Ascending aorta (tissue), 2 donors: Measurements from ENCODE around the gene UBLCP1. TPM values are rescaled to one million over a fixed set of nuclear protein-coding genes. Genes with fewer than 3 reads are reported as not detected.
"Not testable (repeated sequence)": the region's sequence is repeated elsewhere in the genome, so short reads cannot be mapped to it uniquely, and the experiment has no call there.

ENCODE experiments used
- DNase-seq, 2 donors: peaks; one replicate each; pipeline ENCODE4 v3.0.0-alpha.2; 2019; ENCODE audit warnings: low spot score in 2 of 2
- H3K27ac ChIP-seq, 2 donors: fragments of 200-600 bp; sonication (generic); one replicate each; pipeline ENCODE4 v1.5.1; 2016 to 2017; ENCODE audit warnings: mild to moderate bottlenecking in 1 of 2
- H3K27me3 ChIP-seq: fragments of 200-600 bp; sonication (generic); one replicate; pipeline ENCODE4 v1.5.1; 2017
- H3K36me3 ChIP-seq, 2 donors: fragments of 200-600 bp; sonication (generic); one replicate each; pipeline ENCODE4 v1.5.1; 2016
- H3K4me1 ChIP-seq, 2 donors: fragments of 200-600 bp; sonication (generic); one replicate each; pipeline ENCODE4 v1.5.1; 2016 to 2017; ENCODE audit warnings: mild to moderate bottlenecking in 1 of 2
- H3K4me3 ChIP-seq, 2 donors: fragments of 200-600 bp; sonication (generic); one replicate each; pipeline ENCODE4 v1.5.1; 2016 to 2017; ENCODE audit warnings: mild to moderate bottlenecking in 1 of 2
- H3K9me3 ChIP-seq, 2 donors: fragments of 200-600 bp; sonication (generic); one replicate each; pipeline ENCODE4 v1.5.1; 2016
- intact Hi-C: fragments of 100-400 bp; cut with DNase I; formaldehyde crosslinking; loops from one replicate; pipeline ENCODE4 v1.15.1; 2023
- total RNA-seq: library from RNA; depleted of rRNA; stranded (reverse); fragments of >200 nt; gene quantifications from one replicate; pipeline ENCODE4 v1.1.0, GENCODE V29; 2016
- TF ChIP-seq, protein P1 (sequence below), 3 experiments: fragments of 200-600 bp in 2 of 3; fragments of 450-650 bp in 1 of 3; sonication (generic) in 2 of 3; IDR thresholded peaks; one replicate each; pipeline ENCODE4 v1.5.1; 2016 to 2019; ENCODE audit warnings: antibody characterized with exemption in 3 of 3, mild to moderate bottlenecking in 1 of 3, moderate library complexity in 1 of 3

The UBLCP1 gene
- total RNA-seq, 1 donor from 2014 or later: 11.0 TPM

DNA sequence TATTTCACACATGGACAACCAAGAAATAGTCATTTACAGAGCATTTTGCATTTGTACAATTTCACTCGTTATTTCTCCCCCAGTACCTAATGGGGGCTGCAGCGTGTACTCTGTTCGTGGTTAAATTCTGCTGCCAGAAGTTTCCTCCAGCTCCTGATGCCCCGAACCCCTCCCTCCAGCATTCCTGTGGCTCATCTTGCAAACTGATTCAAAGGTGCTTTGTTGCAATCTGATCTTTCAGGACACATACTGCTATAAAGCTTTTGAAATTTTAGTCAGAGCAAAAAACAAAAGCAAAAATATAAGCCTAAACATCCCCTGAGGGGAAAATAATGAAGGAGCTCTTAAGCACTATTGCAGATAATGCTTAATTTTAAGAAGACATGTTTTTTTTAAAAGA is 27.7 kb downstream of the UBLCP1 start:
- DNase-seq: no peak
- Histone ChIP-seq H3K27ac (no peak overlapping the region), H3K9me3 (no peaks in the 10 kb centered on the region), H3K36me3 (peaks cover 0 to 2% of the 10 kb centered on the region in 2 donors), H3K27me3 (no peaks in the 10 kb centered on the region), H3K4me1 (no peaks in the 10 kb centered on the region), H3K4me3 (no peak overlapping the region)
- TF ChIP-seq, protein P1, sequence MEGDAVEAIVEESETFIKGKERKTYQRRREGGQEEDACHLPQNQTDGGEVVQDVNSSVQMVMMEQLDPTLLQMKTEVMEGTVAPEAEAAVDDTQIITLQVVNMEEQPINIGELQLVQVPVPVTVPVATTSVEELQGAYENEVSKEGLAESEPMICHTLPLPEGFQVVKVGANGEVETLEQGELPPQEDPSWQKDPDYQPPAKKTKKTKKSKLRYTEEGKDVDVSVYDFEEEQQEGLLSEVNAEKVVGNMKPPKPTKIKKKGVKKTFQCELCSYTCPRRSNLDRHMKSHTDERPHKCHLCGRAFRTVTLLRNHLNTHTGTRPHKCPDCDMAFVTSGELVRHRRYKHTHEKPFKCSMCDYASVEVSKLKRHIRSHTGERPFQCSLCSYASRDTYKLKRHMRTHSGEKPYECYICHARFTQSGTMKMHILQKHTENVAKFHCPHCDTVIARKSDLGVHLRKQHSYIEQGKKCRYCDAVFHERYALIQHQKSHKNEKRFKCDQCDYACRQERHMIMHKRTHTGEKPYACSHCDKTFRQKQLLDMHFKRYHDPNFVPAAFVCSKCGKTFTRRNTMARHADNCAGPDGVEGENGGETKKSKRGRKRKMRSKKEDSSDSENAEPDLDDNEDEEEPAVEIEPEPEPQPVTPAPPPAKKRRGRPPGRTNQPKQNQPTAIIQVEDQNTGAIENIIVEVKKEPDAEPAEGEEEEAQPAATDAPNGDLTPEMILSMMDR (IDR thresholded peaks at IDR 0.05): no peak
- intact Hi-C loops: no loop called here

DNA sequence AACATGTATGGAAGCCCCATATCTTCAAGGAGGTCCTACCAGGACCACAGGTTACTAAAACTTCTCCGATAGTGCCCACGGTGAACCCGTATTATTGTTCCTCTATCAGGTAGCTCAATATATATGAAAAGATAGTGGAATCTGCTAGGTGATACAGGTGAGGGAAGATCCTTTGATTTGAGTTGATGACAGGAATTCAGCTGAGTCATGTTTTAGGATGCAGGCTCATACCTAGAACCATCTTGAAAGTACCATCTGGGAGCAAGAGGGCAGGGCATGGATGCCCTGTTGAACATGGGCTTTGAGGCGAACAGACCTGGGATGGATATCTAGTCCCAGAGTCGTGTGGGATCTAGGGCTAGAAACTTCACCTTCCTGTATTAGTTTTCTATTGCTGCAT is 31.8 kb downstream of the UBLCP1 start:
- Histone ChIP-seq H3K4me3 (no peak overlapping the region), H3K9me3 (no peaks in the 10 kb centered on the region), H3K27ac (no peak overlapping the region), H3K27me3 (no peaks in the 10 kb centered on the region), H3K36me3 (no peaks in the 10 kb centered on the region), H3K4me1 (no peaks in the 10 kb centered on the region)
- no peak for DNase-seq
- TF ChIP-seq, protein P1 (IDR thresholded peaks at IDR 0.05): no peak
- intact Hi-C loops: no loop called here

DNA sequence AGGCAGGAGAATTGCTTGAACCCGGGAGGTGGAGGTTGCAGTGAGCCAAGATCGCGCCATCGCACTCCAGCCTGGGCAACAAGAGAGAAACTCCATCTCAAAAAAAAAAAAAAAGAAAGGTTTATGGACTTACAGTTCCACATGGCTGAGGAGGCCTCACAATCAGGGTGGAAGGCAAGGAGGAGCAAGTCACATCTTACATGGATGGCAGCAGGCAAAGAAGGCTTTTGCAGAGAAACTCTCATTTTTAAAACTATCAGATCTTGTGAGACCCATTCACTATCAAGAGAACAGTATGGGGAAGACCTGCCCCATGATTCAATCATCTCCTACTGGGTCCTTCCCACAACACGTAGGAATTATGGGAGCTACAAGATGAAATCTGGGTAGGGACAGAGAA is 34.2 kb downstream of the UBLCP1 start:
- H3K4me3 ChIP-seq, DNase-seq, H3K27me3 ChIP-seq, H3K36me3 ChIP-seq, H3K27ac ChIP-seq, H3K4me1 ChIP-seq, intact Hi-C loops: not testable (repeated sequence)
- peaks cover 8 to 11% of the 10 kb centered on the region in 2 donors for H3K9me3 ChIP-seq

DNA sequence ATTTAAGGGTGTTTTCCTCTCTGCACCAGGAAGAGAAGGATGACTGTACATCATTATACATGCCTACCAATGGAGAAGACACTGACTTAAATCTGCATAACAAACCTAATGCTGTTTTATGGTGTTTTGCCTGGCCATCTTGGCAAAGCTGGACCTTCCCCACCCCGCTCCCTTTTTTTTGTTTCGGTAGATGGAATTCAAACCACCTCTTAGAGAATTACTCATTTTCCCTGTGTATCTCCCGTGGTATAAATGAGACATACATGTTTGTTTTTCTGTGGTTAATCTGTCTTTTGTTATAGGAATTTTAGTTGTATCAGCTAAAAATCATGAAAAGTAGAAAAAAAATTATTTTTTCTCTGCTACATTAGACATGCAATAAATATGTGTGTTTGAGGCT is 38.4 kb downstream of the UBLCP1 start:
- Histone ChIP-seq H3K4me1 (no peaks in the 10 kb centered on the region), H3K27ac (no peak overlapping the region), H3K4me3 (no peak overlapping the region), H3K27me3 (no peaks in the 10 kb centered on the region), H3K36me3 (no peaks in the 10 kb centered on the region), H3K9me3 (peaks cover 8 to 16% of the 10 kb centered on the region in 2 donors)
- TF ChIP-seq, protein P1 (IDR thresholded peaks at IDR 0.05): no peak
- DNase-seq: no peak
- intact Hi-C loops: no loop called here

DNA sequence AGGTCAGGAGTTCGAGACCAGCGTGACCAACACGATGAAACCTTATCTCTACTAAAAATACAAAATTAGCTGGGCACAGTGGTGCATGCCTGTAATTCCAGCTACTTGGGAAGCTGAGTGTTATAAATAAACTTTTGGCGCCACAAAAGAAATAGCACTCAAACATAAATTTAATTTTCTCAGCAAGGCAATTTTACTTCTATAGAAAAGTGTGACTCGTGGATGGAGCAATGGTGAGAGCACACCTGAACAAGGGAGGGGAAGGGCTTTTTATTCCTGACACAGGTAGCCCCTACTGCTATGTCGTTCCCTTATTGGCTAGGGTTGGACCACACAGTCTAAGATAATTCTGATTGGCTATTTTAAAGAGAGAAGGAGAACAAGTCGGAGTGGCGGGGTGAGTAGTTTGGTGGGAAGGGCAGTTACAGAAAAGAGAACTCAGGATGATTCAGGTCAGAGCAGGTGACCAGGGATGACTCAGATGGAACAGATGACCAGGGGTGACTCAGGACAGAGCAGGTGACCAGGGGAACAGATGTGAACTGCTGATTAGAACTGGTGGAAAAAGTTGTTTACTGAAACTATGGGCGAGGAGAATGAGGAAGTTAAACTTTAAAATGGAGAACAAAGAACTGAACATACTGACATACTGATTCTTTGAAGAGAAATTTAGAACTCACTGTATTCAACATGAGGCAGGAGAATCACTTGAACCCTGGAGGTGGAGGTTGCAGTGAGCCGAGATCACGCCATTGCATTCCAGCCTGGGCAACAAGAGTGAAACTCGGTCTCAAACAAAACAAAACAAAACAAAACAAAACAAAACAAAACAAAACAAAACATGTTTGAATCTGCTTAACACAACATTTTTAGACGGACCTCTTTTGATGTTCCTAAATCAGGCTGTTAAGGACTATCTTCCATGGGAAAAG is 39.1 kb downstream of the UBLCP1 start:
- H3K4me3 ChIP-seq, H3K27me3 ChIP-seq, intact Hi-C loops, H3K36me3 ChIP-seq, H3K4me1 ChIP-seq, DNase-seq, H3K27ac ChIP-seq: not testable (repeated sequence)
- H3K9me3 ChIP-seq: peaks cover 8 to 16% of the 10 kb centered on the region in 2 donors

DNA sequence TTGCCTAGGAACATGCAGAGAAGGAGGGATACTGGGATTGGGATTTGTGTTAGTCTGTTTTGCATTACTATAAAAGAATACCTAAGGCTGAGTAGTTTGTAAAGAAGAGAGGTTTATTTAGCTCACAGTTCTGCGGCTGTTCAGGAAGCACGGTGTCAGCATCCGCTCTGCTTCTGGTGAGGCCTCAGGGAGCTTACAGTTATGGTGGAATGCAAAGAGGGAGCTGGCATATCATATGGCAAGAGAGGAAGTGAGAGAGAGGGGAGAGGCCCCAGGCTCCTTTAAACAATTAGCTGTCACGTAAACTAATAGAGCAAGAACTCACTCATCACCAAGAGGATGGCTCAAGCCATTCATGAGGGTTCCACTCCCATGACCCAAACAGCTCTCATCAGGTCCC is 40.2 kb downstream of the UBLCP1 start:
- no peaks in the 10 kb centered on the region for H3K27me3 ChIP-seq
- no peak overlapping the region for H3K4me3 ChIP-seq
- DNase-seq: no peak
- H3K27ac ChIP-seq: no peak overlapping the region
- no peaks in the 10 kb centered on the region for H3K36me3 ChIP-seq
- peaks cover 8 to 16% of the 10 kb centered on the region in 2 donors for H3K9me3 ChIP-seq
- TF ChIP-seq, protein P1 (IDR thresholded peaks at IDR 0.05): no peak
- no peaks in the 10 kb centered on the region for H3K4me1 ChIP-seq
- intact Hi-C loops: no loop called here
